Upper lobe of left lung (tissue), 4 donors: ENCODE results near the gene PLA2G4A.

Experiments
- EP300 ChIP-seq, 4 donors: sonication (generic); formaldehyde crosslinking; IDR thresholded peaks; one replicate each; pipeline ENCODE4 v1.5.1; 2017; ENCODE audit warnings: antibody characterized with exemption in 4 of 4, control low read depth in 2 of 4
- POLR2A ChIP-seq, 4 donors: fragments of 450-650 bp; IDR thresholded peaks; one replicate each; pipeline ENCODE4 v1.5.1; 2016 to 2017; ENCODE audit warnings: antibody characterized with exemption in 4 of 4, mild to moderate bottlenecking in 2 of 4
- POLR2AphosphoS5 ChIP-seq, 2 donors: sonication (generic); formaldehyde crosslinking; IDR thresholded peaks; one replicate each; pipeline ENCODE4 v1.5.1; 2017; ENCODE audit warnings: antibody characterized with exemption in 2 of 2
- TF ChIP-seq, protein P1 (sequence below), 6 experiments: fragments of 450-650 bp in 4 of 6; fragments of 200-600 bp in 2 of 6; sonication (generic) in 2 of 6; IDR thresholded peaks; one replicate each; pipeline ENCODE4 v1.5.1; 2016 to 2019; ENCODE audit warnings: antibody characterized with exemption in 6 of 6

DNA sequence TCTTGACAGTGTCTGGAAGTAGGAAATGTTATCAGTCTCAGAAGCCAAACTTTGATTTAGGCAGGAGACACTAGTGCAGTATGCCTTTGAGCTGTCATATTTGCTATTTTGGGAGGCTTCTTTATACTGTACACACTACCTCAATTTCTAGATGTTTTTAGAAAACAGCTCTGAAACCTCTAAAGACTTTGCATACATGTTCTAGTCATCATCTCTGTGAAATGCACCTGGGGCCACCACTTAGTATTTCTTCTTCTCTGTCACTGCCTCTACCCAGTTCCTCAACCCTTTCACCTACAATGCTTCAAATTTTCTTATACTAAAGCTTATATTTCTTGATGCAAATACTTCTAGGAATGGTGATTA lies 29.1 kb upstream of the PLA2G4A start:
- TF ChIP-seq POLR2AphosphoS5 (IDR thresholded peaks at IDR 0.05) = no peak
- TF ChIP-seq POLR2A (IDR thresholded peaks at IDR 0.05) = no peak
- TF ChIP-seq, protein P1, sequence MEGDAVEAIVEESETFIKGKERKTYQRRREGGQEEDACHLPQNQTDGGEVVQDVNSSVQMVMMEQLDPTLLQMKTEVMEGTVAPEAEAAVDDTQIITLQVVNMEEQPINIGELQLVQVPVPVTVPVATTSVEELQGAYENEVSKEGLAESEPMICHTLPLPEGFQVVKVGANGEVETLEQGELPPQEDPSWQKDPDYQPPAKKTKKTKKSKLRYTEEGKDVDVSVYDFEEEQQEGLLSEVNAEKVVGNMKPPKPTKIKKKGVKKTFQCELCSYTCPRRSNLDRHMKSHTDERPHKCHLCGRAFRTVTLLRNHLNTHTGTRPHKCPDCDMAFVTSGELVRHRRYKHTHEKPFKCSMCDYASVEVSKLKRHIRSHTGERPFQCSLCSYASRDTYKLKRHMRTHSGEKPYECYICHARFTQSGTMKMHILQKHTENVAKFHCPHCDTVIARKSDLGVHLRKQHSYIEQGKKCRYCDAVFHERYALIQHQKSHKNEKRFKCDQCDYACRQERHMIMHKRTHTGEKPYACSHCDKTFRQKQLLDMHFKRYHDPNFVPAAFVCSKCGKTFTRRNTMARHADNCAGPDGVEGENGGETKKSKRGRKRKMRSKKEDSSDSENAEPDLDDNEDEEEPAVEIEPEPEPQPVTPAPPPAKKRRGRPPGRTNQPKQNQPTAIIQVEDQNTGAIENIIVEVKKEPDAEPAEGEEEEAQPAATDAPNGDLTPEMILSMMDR (IDR thresholded peaks at IDR 0.05) = no peak
- TF ChIP-seq EP300 (IDR thresholded peaks at IDR 0.05) = no peak
